Sigmoid colon (tissue), 7 donors: ENCODE data around the gene SSBP3. TPM values are rescaled to one million over a fixed set of nuclear protein-coding genes. Genes with fewer than 3 reads are reported as not detected.

Source experiments
- DNase-seq: peaks from one replicate; pipeline ENCODE4 v3.0.0-alpha.2; 2019
- H3K27ac ChIP-seq, 4 donors: fragments of 200-600 bp; sonication (generic); one replicate each; pipeline ENCODE4 v1.5.1; 2016 to 2019; ENCODE audit warnings: mild to moderate bottlenecking in 1 of 4
- H3K27me3 ChIP-seq, 3 donors: fragments of 200-600 bp; sonication (generic); one replicate each; pipeline ENCODE4 v1.5.1; 2019; ENCODE audit warnings: mild to moderate bottlenecking in 1 of 3
- H3K36me3 ChIP-seq, 4 donors: fragments of 200-600 bp; sonication (generic); one replicate each; pipeline ENCODE4 v1.5.1; 2016 to 2019
- H3K4me1 ChIP-seq, 4 donors: fragments of 200-600 bp; sonication (generic); one replicate each; pipeline ENCODE4 v1.5.1; 2017 to 2019
- H3K4me3 ChIP-seq, 4 donors: fragments of 200-600 bp; sonication (generic); one replicate each; pipeline ENCODE4 v1.5.1; 2017 to 2019; ENCODE audit warnings: mild to moderate bottlenecking in 2 of 4, moderate library complexity in 1 of 4
- H3K9me3 ChIP-seq, 4 donors: fragments of 200-600 bp in 3 of 4; sonication (generic) in 3 of 4; one replicate each; pipeline versions ENCODE4 v1.5.1 to v1.6.1; 2013 to 2019
- CTCF ChIP-seq, 4 experiments: fragments of 450-650 bp in 3 of 4; fragments of 200-600 bp in 1 of 4; IDR thresholded peaks; one replicate each; pipeline ENCODE4 v1.5.1; 2016 to 2019; ENCODE audit warnings: antibody characterized with exemption in 4 of 4, mild to moderate bottlenecking in 3 of 4, moderate library complexity in 2 of 4
- EP300 ChIP-seq, 4 donors: sonication (generic); formaldehyde crosslinking; IDR thresholded peaks; one replicate each; pipeline ENCODE4 v1.6.1; 2017; ENCODE audit warnings: antibody characterized with exemption in 4 of 4
- POLR2A ChIP-seq, 2 donors: fragments of 450-650 bp; IDR thresholded peaks; one replicate each; pipeline ENCODE4 v1.6.1; 2016; ENCODE audit warnings: antibody characterized with exemption in 2 of 2, mild to moderate bottlenecking in 2 of 2, moderate library complexity in 2 of 2
- POLR2AphosphoS5 ChIP-seq, 4 donors: sonication (generic); formaldehyde crosslinking; IDR thresholded peaks; one replicate each; pipeline ENCODE4 v1.6.1; 2017; ENCODE audit warnings: antibody characterized with exemption in 4 of 4
- WGBS, 2 donors: extraction: QIAGEN DNeasy Blood & Tissue Kit; methylation state at CpG; one replicate each; pipeline ENCODE4 v1.1.7; 2013; 5-methylcytosine and 5-hydroxymethylcytosine counted together
- intact Hi-C: fragments of 100-400 bp; cut with DNase I; formaldehyde crosslinking; loops from one replicate; pipeline ENCODE4 v1.15.1; 2023
- polyA plus RNA-seq, 3 donors: library from polyadenylated mRNA; stranded (reverse); fragments of 200-250 nt; gene quantifications; one replicate each; pipeline ENCODE4 v1.2.3, GENCODE V29; 2013
- total RNA-seq, 4 donors: library from RNA; depleted of rRNA; stranded (reverse); fragments of >200 nt; gene quantifications; one replicate each; pipeline ENCODE4 v1.1.0, GENCODE V29; 2016
- donor health status: healthy with polysubstance abuse.
- donor health status: Bipolar disorder and iron deficiency.
- donor health status: healthy.

Gene SSBP3
- total and polyA plus RNA-seq, 7 donors, result 27.4 to 62.5 (median 38.5) TPM

- Histone ChIP-seq H3K36me3 (no peaks in the 10 kb centered on the region), H3K27ac (peak overlapping the region in 2 of 4 donors; percentile 75 to 80), H3K4me1 (peaks cover 0 to 83% (median 67%) of the 10 kb centered on the region in 4 donors), H3K27me3 (no peaks in the 10 kb centered on the region), H3K9me3 (no peaks in the 10 kb centered on the region), H3K4me3 (no peak overlapping the region)
- TF ChIP-seq POLR2A (IDR thresholded peaks at IDR 0.05), result no peak
- TF ChIP-seq CTCF (IDR thresholded peaks at IDR 0.05), result no peak
- no peak for TF ChIP-seq POLR2AphosphoS5 (IDR thresholded peaks at IDR 0.05)
- no peak for TF ChIP-seq EP300 (IDR thresholded peaks at IDR 0.05)
- DNase-seq, result no peak
- 84 to 90% methylated on average over 7 of the region's 7 CpGs for WGBS, 2 donors
- intact Hi-C loops, result no loop called here
Observed at GRCh38 chr1:54300401-54300800, 105.8 kb downstream of the SSBP3 start.

GRCh38 chr1:54299037-54299436, 107.2 kb downstream of the SSBP3 start:
- peak; percentile 78 for DNase-seq
- no peak for TF ChIP-seq POLR2A (IDR thresholded peaks at IDR 0.05)
- TF ChIP-seq EP300 (IDR thresholded peaks at IDR 0.05), result no peak
- no peak for TF ChIP-seq CTCF (IDR thresholded peaks at IDR 0.05)
- TF ChIP-seq POLR2AphosphoS5 (IDR thresholded peaks at IDR 0.05), result no peak
- 13 to 60% methylated on average over 7 of the region's 7 CpGs for whole genome bisulfite sequencing, 2 donors
- Histone ChIP-seq H3K4me1 (peaks cover 0 to 82% (median 65%) of the 10 kb centered on the region in 4 donors), H3K27ac (peak overlapping the region; percentile 58 to 80 (median 73)), H3K4me3 (no peak overlapping the region), H3K9me3 (no peaks in the 10 kb centered on the region), H3K27me3 (no peaks in the 10 kb centered on the region), H3K36me3 (no peaks in the 10 kb centered on the region)
- intact Hi-C loops, result no loop called here

GRCh38 chr1:54298284-54299033, 107.7 kb downstream of the SSBP3 start:
- no peaks in the 10 kb centered on the region for H3K9me3 ChIP-seq

GRCh38 chr1:54297596-54298283, 108.5 kb downstream of the SSBP3 start:
- TF ChIP-seq POLR2AphosphoS5 (IDR thresholded peaks at IDR 0.05), result no peak
- no peak for TF ChIP-seq CTCF (IDR thresholded peaks at IDR 0.05)
- TF ChIP-seq POLR2A (IDR thresholded peaks at IDR 0.05), result no peak
- no peak for TF ChIP-seq EP300 (IDR thresholded peaks at IDR 0.05)
- no peak overlapping the region for H3K4me3 ChIP-seq
- no peaks in the 10 kb centered on the region for H3K27me3 ChIP-seq
- intact Hi-C loops, result no loop called here
- no peaks in the 10 kb centered on the region for H3K36me3 ChIP-seq
- WGBS, 2 donors, result 29 to 61% methylated on average over 6 of the region's 6 CpGs
- DNase-seq, result no peak
- H3K4me1 ChIP-seq, result peaks cover 0 to 79% (median 61%) of the 10 kb centered on the region in 4 donors
- H3K9me3 ChIP-seq, result no peaks in the 10 kb centered on the region
- H3K27ac ChIP-seq, result peak overlapping the region; percentile 58 to 80 (median 73)

More at GRCh38 chr1:54298284-54299033, 107.7 kb downstream of the SSBP3 start:
- H3K4me1 ChIP-seq, result peaks cover 0 to 79% (median 61%) of the 10 kb centered on the region in 4 donors
- H3K4me3 ChIP-seq, result no peak overlapping the region
- WGBS, 2 donors, result 17 to 40% methylated on average over 20 of the region's 20 CpGs
- intact Hi-C loops, result no loop called here
- DNase-seq, result no peak
- no peak for TF ChIP-seq EP300 (IDR thresholded peaks at IDR 0.05)
- TF ChIP-seq CTCF (IDR thresholded peaks at IDR 0.05), result no peak
- no peak for TF ChIP-seq POLR2AphosphoS5 (IDR thresholded peaks at IDR 0.05)
- no peak for TF ChIP-seq POLR2A (IDR thresholded peaks at IDR 0.05)
- H3K36me3 ChIP-seq, result no peaks in the 10 kb centered on the region
- H3K27ac ChIP-seq, result peak overlapping the region; percentile 58 to 80 (median 73)
- H3K27me3 ChIP-seq, result no peaks in the 10 kb centered on the region
